Urothelium cell line (cell line): ENCODE results near the gene XPO6.
"Not testable (repeated sequence)": the region's sequence is repeated elsewhere in the genome, so short reads cannot be mapped to it uniquely, and the experiment has no call there.

Experiments
- DNase-seq: peaks from one replicate; pipeline ENCODE4 v3.0.0; 2011; ENCODE audit warnings: low spot score, mixed read lengths
- FAIRE-seq: peaks from 2 replicates; lab custom pipeline; 2011; peaks lifted over from hg19 to GRCh38; lab: Jason Lieb, UNC

XPO6 gene, protein sequence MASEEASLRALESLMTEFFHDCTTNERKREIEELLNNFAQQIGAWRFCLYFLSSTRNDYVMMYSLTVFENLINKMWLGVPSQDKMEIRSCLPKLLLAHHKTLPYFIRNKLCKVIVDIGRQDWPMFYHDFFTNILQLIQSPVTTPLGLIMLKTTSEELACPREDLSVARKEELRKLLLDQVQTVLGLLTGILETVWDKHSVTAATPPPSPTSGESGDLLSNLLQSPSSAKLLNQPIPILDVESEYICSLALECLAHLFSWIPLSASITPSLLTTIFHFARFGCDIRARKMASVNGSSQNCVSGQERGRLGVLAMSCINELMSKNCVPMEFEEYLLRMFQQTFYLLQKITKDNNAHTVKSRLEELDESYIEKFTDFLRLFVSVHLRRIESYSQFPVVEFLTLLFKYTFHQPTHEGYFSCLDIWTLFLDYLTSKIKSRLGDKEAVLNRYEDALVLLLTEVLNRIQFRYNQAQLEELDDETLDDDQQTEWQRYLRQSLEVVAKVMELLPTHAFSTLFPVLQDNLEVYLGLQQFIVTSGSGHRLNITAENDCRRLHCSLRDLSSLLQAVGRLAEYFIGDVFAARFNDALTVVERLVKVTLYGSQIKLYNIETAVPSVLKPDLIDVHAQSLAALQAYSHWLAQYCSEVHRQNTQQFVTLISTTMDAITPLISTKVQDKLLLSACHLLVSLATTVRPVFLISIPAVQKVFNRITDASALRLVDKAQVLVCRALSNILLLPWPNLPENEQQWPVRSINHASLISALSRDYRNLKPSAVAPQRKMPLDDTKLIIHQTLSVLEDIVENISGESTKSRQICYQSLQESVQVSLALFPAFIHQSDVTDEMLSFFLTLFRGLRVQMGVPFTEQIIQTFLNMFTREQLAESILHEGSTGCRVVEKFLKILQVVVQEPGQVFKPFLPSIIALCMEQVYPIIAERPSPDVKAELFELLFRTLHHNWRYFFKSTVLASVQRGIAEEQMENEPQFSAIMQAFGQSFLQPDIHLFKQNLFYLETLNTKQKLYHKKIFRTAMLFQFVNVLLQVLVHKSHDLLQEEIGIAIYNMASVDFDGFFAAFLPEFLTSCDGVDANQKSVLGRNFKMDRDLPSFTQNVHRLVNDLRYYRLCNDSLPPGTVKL

DNA sequence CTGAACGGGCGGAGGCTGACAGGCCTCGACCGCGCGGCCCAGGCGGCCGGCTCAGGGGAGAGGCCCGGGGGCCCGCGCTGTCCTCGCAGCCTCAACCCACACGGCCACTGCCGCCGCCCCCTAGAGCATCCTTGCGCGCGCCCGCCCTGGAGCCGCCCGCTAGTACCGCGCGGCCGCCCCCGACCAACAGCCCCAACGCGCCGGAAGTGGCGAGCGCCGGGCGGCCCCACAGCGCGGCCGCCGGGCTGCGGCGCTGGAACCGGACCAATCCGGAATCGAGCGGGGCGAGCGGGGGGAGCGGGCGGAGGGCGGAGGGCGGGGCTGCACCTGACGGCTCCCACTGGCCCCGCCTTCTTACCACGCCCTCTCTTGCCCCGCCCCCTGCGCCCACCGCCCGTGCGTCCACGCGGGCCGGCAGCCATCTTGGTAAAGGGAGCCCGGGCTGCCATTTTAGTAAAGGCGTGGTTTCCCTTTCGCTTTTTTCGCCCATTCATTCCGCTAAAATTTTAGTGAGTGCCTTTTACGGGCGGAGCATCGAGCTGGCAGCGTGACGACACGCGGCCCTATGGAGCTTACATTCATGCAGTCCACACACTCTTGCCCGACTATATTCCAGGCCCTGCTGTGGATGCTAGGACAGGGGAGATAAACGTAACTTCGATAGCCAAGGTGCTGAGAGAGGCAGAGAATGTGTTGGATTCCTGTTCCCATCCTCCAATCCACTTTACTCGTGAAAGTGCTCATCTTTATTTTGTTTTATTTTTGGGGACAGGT is at the start of gene XPO6:
Gene XPO6 (minus strand): TSS at position 208 of the 774 bp plus-strand sequence. CDS start 597 bp downstream, outside the sequence.
- no peak for FAIRE-seq

DNA sequence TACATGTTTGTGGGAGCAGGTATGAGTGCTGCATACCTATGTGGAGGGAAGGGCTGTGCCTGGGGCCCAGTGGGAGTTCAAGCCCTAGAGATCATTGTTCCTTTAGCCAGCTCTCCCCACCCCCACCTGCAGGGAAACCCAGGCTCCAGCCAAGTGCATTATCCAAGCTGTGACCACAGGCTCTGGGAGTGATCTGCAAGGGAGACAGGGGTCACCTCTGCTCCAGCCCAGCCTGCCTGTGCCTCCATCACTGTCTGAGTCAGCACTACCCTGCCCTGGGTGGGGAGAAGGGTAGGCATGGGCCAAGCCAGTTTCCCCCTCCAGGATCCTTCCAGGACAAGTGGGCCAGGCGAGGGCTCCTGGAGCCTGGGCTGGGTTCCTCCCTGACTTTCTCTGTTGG is 48.4 kb upstream of the XPO6 start:
- FAIRE-seq (no peak), DNase-seq (no peak)

More for the DNA sequence above, at the start of gene XPO6:
- DNase-seq, result peak; percentile 95

DNA sequence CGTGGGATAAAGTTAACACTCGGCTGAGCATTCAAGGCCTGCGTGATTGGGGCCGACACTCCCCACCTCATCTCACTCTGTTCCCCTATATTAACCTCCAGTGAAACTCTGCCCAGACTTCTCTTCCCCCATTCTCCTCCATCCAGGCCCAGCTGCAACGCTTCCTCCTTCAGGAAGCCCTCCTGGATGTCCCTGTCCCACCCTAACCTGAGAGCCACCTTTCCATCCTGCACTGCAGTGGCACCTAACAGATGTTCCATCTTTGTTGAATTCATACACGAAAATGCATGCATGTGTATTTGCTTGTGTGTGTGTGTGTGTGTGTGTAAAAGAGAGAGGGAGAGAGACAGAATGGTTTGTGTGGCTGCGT is 48.0 kb upstream of the XPO6 start:
- no peak for FAIRE-seq
- no peak for DNase-seq

DNA sequence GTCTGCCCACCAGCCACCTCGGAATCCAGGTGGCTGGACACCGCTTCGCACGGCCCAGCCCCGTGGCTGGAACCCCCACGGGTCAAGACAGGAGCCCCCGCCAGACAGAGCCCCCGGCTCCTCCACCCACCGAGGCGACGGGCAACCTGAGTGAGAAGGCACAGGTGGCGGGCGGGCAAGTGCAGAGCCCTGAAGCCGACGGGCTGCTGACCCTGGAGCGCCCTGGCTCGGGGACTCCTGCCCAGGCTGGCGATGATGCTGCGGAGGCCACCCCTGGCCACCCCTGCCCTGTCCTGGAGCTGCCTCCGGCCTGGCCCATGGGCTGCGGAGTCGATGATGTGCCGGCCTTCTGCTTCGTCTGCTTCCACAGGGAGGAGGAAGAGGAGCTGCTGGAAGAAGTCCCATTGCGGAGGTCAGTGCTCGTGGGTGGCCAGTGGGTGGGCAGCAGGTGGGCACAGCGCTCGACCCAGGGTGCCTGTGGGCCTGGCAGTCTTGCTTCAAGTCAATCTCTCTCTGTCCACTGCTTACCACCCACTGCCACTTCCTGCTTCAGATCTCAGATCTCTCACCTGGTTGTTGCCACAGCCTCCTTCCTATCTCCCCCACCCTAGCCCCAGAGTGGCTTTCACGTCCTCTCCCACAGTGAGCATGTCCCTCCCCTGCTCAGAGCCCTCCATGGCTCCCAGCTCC is 47.5 kb upstream of the XPO6 start:
- FAIRE-seq (no peak), DNase-seq (no peak)

DNA sequence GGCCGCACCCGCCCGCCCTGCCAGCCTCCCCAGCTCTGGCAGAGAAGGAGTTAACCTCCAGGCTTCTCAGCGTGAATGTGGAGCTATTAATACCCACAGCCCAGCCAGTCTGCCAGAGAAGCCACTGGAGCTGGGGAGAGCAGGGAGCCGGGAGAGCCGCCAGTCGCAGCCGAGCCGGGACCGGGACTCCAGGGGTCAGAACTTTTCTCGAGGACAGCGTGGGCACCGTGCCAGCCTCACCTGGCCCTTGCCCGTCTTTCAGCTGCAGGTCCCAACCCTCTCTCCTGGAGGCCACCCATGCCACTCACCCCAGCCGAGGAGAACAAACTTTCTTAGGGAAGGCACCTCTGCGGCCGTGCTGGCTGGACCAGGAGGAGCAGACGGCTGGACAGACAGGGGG is 46.8 kb upstream of the XPO6 start:
- no peak for FAIRE-seq
- peak; percentile 23 for DNase-seq

DNA sequence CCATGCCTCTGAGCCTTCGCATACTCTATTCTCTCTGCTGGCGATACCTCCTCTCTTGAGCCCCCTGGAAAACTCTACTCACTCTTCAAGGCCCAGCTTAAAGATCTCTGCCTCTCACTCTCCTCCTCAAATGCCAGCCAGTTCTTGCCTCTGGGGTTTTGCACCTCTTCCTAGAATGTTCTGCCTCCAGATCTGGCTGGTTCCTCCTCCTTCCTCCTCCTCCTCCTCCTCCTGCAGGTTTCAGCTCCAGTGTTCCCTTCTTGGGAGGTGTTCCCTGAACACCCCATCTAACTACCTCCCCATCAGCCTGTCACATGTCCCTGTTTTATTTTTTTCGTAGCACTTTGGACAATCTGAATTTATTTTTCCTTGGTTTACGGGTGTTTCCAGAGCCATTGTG is 45.5 kb upstream of the XPO6 start:
- FAIRE-seq, result no peak

DNA sequence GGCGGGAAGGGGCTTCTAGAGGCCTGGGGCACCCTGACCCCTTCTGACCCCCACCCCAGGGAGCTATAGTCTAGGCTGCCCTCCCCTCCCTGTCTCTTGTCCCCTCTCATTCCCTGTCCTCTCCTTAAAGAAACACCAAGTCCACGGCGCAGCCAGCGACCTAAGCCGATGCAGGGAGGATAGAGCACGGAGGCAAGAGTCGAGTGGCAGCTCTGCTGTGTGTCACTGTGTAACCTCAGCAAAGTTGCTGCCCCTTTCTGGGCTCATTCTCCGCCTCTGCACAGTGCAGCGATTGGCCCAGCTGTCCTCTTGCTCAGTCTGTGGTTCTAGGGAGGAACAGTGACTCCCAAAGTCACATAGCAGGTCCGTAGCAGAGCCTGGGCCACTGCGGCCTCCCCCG is 44.1 kb upstream of the XPO6 start:
- DNase-seq (no peak), FAIRE-seq (no peak)

More for the DNA sequence above, 45.5 kb upstream of the XPO6 start:
- no peak for DNase-seq

DNA sequence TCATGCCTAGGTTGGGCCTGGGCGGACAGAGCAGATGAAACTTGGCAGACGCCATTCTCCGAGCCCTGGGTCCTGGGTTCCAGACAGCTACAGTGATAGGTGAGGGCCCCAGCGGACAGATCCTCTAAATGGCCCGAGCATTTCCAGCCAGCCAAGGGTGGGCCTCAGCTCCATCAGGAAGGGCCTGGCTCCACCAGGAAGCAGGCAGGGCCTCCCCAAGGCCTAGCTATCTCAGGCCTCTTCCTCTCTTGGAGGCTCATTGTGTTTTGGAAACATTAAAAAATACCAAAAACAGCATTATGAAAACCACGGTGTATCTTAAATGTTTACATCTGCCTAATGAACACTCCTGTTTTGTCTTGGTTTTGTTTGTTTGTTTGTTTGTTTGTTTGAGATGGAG is 42.4 kb upstream of the XPO6 start:
- FAIRE-seq, result no peak
- no peak for DNase-seq

DNA sequence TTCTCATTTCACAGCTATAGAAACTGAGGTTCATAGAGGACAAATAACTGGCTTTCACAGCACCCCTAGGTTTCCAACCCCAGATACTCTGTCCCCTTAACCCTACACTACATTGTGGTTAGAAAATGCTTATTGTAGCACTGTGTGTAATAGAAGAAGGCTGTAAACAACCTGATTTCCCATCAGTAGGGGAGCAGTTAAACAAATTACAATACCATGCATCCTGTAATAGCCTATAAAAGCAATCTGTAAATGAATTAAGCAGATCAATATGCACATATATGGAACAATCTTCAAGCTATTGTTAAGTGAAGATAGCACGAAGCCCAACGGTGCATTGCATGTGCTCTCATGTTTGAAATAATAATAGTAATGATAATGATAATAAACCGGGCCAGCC is 39.2 kb upstream of the XPO6 start:
- no peak for DNase-seq
- FAIRE-seq, result no peak

DNA sequence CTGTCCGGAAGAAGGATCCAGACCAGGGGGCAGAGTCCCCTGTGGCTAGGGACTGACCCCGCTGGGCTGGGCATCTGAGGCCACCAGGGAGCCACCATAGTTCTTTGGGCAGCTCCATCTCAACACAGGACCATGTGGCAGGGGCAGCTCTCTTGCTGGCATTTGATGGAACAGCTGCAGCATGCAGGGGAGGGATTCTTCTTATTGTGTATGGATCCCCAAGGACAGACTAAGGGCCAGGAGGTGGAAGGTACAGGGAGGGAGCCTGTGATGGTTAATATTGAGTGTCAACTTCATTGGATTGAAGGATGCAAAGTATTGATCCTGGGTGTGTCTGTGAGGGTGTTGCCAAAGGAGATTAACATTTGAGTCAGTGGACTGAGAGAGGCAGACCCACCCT is 37.7 kb upstream of the XPO6 start:
- not testable (repeated sequence) for DNase-seq, FAIRE-seq

DNA sequence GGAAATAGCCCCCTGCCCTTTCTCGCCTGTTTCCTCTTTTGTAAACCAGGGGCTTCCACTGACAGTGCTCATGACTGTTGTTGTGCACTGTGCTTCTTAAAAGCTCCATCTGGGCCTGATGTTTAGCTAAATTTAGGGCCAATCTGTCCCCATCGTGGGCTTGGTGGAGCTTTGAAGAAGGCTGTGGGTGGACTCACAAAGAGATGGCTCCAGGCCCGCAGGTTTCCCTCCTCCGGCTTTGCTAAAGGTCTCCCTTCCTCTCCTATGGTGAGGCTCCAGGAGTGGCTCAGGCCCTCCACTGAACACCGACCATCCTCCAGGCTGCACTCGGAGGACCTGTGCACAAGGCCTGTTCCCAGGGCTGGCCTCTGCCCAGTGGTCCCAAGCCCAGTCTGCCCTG is 30.2 kb upstream of the XPO6 start:
- FAIRE-seq, result no peak
- no peak for DNase-seq

DNA sequence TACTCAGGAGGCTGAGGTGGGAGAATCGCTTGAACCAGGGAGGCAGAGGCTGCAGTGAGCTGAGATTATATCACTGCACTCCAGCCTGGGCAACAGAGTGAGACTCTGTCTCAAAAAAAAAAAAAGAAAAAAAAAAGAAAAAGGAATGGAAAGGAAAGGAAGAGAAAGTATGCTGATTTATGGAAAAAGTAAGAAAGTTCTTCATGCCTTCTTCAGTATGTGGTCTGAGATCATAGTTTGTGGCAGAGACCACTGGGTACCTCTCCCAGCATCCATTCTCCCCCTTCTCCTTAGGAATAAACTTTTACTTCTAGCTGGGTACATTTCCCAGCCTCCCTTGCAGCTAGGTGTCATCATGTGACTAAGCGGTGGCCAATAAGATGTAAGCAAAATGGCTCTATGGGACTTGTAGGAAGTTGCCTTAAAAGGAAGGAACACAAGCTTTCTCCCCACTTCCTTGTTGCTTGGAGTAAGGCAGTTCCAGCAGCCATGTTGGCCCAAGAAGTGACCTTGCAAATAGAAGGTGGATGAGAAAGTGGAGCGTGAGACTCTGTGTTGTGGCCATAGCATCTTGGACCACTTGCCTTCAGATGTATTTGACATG is 26.1 kb upstream of the XPO6 start:
- no peak for FAIRE-seq
- DNase-seq, result no peak

DNA sequence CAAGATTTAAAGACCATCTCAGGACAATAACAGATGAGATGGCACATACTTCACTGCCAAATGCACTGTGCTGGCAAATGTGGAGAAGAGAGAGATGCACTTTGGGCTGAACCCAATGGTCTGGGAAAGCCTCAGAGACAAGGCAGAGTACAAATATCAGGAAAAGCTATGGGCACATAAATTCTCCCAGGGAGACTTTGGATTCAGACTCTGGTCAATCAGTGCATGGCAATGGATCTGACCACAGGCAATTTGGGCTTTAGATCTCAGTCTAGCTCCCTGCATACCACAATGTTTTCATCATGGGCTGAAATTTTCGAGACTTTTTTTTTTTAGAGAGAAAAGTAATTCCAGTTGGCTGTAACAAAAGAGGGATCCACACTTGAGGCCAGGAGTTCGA is 20.0 kb upstream of the XPO6 start:
- DNase-seq, result no peak
- FAIRE-seq, result no peak

DNA sequence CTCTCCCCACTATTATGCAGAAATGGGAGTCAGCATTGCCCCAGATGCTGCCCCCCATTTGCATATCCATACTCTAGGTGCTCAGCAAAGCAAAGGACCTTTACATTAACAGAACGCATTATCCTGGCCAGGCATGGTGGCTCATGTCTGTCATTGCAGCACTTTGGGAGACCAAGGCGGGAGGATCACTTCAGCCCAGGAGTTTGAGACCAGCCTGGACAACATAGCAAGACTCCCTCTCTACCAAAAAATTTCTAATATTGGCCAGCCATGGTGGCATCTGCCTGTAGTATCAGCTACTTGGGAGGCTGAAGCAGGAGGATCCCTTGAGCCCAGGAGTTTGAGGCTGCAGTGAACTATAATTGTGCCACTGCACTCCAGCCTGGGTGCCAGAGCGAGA is 12.1 kb upstream of the XPO6 start:
- not testable (repeated sequence) for FAIRE-seq, DNase-seq

DNA sequence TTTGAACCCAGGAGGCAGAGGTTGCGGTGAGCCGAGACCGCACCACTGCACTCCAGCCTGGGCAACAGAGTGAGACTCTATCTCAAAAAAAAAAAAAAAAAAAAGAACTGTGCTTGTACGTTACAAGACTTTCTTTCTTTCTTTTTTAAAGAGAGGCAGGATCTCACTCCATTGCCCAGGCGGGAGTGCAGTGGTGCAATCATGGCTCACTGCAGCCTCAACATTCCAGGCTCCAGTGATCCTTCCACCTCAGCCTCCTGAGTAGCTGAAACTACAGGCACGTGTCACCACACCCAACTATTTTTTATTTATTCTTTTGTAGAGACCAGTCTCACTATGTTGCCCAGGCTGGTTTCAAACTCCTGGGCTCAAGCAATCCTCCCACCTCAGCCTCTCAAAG is 8.0 kb upstream of the XPO6 start:
- not testable (repeated sequence) for DNase-seq, FAIRE-seq

DNA sequence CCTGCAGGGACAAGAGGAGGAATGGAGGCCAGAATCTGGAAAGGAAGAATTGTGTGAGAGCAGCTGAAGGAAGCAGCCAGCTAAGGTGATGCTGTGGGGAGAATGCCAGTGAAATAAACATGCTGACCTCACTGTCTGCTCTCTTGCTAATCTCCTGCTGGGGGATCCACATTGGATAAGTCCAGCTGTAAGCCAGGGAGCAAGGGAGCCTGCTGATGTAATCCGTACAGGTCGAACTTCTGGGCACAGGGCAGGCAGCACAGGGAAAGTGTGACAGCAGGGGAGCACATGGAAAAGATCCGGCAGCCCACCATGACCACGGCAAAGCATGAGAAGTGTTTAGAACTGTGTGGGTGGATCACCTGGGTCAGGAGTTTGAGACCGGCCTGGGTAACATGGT is 7.5 kb upstream of the XPO6 start:
- DNase-seq, result no peak
- no peak for FAIRE-seq

DNA sequence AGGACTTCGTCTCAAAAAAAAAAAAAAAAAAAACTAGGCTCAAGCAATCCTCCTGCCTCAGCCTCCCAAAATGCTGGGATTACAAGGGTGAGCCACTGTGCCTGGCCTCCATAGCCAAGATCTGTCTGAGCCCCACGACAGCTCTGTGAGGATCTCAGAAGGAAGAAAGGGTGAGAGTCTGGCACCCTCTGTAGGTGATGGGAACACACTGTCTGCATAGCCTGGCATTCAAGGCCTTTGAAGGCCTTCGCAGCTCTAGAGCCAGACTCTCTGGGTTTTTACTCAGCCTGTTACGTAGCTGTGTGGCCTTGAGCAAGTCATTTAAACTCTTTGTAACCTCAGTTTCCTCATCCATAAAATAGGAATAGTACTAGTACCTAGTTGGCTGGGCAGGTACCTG is 6.3 kb upstream of the XPO6 start:
- DNase-seq (no peak), FAIRE-seq (no peak)

DNA sequence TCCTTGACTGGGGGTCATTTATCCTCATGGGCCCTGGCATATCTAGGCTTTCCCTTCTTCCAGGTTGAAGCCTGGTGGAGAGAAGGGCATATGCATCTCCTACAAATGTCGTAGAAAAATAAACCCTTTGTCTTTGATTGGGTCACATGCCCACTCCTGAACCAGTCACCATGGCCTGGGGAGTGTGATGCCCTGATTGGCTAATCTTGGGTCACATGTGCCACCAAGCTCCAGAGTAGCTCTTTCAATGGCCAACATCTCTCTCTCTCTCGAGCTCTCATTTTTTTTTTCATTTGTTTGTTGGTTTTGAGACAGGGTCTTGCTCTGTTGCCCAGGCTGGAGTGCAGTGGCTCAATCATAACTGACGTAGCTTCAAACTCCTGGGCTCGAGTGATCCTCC is 5.6 kb upstream of the XPO6 start:
- DNase-seq, result no peak
- FAIRE-seq, result no peak

DNA sequence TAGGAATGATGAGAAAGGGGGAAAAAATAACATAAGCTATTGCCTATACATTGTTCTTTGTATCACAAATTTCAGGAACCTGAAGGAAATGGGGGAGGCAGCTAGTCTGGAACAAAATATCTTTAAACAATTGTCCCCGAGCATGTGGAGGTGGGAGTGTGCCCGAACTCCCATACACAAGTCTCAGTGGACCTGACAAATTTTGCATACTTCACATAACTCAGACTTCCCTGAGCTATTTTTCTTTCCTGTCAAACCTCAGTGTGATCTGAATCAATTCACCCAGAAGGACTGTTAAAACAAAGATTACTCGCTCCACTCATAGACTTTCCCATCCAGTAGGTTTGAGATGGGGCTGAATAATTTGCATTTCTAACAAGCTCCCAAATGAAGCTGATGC is 1.6 kb upstream of the XPO6 start:
- no peak for DNase-seq
- no peak for FAIRE-seq

DNA sequence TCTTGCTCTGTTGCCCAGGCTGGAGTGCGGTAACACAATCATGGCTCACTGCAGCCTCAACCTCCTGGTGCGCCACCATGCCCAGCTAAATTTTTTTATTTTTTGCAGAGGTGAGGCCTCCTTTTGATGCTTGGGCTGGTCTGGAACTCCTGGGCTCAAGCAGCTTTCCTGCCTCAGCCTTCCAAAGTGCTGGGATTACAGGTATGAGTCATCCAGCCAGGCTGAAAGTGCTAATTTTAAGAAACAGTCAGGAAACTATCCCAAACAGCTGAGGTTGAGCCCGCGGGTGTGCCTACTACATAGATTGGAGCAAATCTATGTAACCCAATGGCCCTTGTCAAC is 738 bp upstream of the XPO6 start:
- DNase-seq, result no peak
- no peak for FAIRE-seq
